ENCODE results near the gene ZNF543.
A peak's percentile ranks its signal among the peaks of the same experiment; 100 is the strongest.
"Not testable (repeated sequence)": the region's sequence is repeated elsewhere in the genome, so short reads cannot be mapped to it uniquely, and the experiment has no call there.

Gene ZNF543

GRCh38 chr19:57320180-57321084 lies at the start of gene ZNF543:
ZNF543 (plus strand) TSS chr19:57320472; CDS start chr19:57320854, 382 bp downstream.
- Histone ChIP-seq H3K36me3 (peaks cover 29 to 31% (median 29%) of the 10 kb centered on the region in 3 donors), H3K4me3 (peak within 1 kb of the TSS; percentile 93 to 94), H3K27ac (peak within 1 kb of the TSS; percentile 87 to 95), H3K27me3 (peaks cover 0 to 9% of the 10 kb centered on the region in 2 donors), H3K4me1 (peaks cover 0 to 18% (median 13%) of the 10 kb centered on the region in 4 donors), H3K9me3 (peaks cover 0 to 32% (median 19%) of the 10 kb centered on the region in 3 donors)
- intact Hi-C loops (cut with DNase I; ENCODE audit: low total_unique reads), result loop anchor here (5.0 kb wide), 1 partner anchor 37 kb away; no protein-coding TSS in a partner anchor
- DNase-seq, result peak; percentile 93 to 97
- TF ChIP-seq, protein P1, sequence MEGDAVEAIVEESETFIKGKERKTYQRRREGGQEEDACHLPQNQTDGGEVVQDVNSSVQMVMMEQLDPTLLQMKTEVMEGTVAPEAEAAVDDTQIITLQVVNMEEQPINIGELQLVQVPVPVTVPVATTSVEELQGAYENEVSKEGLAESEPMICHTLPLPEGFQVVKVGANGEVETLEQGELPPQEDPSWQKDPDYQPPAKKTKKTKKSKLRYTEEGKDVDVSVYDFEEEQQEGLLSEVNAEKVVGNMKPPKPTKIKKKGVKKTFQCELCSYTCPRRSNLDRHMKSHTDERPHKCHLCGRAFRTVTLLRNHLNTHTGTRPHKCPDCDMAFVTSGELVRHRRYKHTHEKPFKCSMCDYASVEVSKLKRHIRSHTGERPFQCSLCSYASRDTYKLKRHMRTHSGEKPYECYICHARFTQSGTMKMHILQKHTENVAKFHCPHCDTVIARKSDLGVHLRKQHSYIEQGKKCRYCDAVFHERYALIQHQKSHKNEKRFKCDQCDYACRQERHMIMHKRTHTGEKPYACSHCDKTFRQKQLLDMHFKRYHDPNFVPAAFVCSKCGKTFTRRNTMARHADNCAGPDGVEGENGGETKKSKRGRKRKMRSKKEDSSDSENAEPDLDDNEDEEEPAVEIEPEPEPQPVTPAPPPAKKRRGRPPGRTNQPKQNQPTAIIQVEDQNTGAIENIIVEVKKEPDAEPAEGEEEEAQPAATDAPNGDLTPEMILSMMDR (IDR thresholded peaks at IDR 0.05), result no peak

GRCh38 chr19:57271280-57271679 lies 49.0 kb upstream of the ZNF543 start:
- TF ChIP-seq, protein P1 (IDR thresholded peaks at IDR 0.05), result no peak
- H3K9me3 ChIP-seq, result peaks cover 0 to 10% (median 9%) of the 10 kb centered on the region in 3 donors
- no peak for DNase-seq
- peaks cover 20 to 37% (median 29%) of the 10 kb centered on the region in 3 donors for H3K36me3 ChIP-seq
- H3K27me3 ChIP-seq, result no peaks in the 10 kb centered on the region
- no peak overlapping the region for H3K27ac ChIP-seq
- no peaks in the 10 kb centered on the region for H3K4me1 ChIP-seq
- H3K4me3 ChIP-seq, result no peak overlapping the region
- intact Hi-C loops (cut with DNase I; ENCODE audit: low total_unique reads), result no loop called here

DNA sequence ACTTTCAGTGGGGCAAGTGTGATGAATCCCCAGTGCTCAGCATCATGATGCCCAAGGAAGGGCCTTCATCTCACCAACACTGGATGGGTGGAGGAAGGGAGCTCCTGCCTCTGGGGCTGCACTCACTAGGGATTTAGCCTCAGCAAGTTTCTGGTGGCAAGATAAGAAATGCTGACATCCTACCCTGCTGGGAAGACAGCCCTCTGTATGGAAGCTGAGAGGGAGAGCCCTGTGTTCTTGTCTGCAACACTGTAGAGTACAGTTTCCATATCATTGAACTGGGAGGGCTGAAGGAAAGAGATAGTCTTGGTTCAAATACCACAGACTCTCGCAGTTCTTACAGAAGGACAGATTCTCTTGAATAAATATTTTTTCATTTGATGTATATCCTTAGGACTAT lies 47.3 kb upstream of the ZNF543 start:
- TF ChIP-seq, protein P1 (IDR thresholded peaks at IDR 0.05), result no peak
- Histone ChIP-seq H3K4me1 (no peaks in the 10 kb centered on the region), H3K9me3 (peaks cover 0 to 7% (median 3%) of the 10 kb centered on the region in 3 donors), H3K27ac (no peak overlapping the region), H3K27me3 (no peaks in the 10 kb centered on the region), H3K36me3 (peaks cover 14 to 29% (median 27%) of the 10 kb centered on the region in 3 donors), H3K4me3 (no peak overlapping the region)
- intact Hi-C loops (cut with DNase I; ENCODE audit: low total_unique reads), result no loop called here
- DNase-seq, result no peak

DNA sequence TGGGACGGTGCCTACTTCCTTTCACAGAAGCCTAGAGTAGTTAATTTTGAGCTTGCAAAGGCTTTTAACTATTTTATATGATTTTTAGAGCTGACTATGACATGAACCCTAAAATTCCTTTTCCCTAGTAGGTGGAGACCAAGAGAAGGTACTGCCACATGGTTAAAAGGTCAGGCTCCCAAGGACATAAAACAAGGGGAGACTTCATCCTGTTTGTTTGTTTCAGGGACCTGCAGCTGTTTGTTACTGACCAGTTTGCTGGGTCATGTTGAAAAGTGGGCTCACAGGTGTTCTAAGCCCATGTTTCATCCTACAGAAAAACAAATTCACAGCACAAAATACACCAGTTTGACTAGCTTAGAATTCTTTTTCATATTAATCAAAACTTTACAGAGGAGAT lies 43.8 kb upstream of the ZNF543 start:
- no peak for DNase-seq
- no peaks in the 10 kb centered on the region for H3K27me3 ChIP-seq
- intact Hi-C loops (cut with DNase I; ENCODE audit: low total_unique reads), result no loop called here

DNA sequence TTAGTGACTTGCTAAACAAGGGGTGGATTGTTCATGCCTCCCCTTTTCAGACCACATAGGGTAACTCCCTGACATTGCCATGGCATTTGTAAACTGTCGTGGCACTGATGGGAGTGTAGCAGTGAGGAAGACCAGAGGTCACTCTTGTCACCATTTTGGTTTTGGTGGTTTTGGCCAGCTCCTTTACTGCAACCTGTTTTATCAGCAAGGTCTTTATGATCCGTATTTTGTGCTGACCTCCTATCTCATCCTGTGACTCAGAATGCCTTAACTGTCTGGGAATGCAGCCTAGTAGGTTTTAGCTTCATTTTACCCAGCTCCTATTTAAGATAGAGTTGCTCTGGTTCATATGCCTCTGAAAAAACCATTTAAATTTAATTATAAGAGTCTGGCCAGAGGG lies 41.8 kb upstream of the ZNF543 start:
- intact Hi-C loops (cut with DNase I; ENCODE audit: low total_unique reads); DNase-seq: not testable (repeated sequence)
- H3K36me3 ChIP-seq, result peaks cover 0 to 15% (median 8%) of the 10 kb centered on the region in 3 donors

More for the DNA sequence above, 43.8 kb upstream of the ZNF543 start:
- Histone ChIP-seq H3K4me1 (peaks cover 0 to 12% (median 5%) of the 10 kb centered on the region in 4 donors), H3K4me3 (no peak overlapping the region), H3K9me3 (no peaks in the 10 kb centered on the region), H3K36me3 (peaks cover 0 to 15% (median 13%) of the 10 kb centered on the region in 3 donors), H3K27ac (no peak overlapping the region)
- TF ChIP-seq, protein P1 (IDR thresholded peaks at IDR 0.05), result no peak

More for the DNA sequence above, 41.8 kb upstream of the ZNF543 start:
- not testable (repeated sequence) for H3K27ac ChIP-seq, H3K9me3 ChIP-seq, H3K27me3 ChIP-seq, H3K4me3 ChIP-seq
- peaks cover 0 to 28% (median 20%) of the 10 kb centered on the region in 4 donors for H3K4me1 ChIP-seq
